Measurements from ENCODE around the gene ZBED4. TPM values are rescaled to one million over a fixed set of nuclear protein-coding genes. Genes with fewer than 3 reads are reported as not detected.
A peak's percentile ranks its signal among the peaks of the same experiment; 100 is the strongest.

ZBED4 gene, protein sequence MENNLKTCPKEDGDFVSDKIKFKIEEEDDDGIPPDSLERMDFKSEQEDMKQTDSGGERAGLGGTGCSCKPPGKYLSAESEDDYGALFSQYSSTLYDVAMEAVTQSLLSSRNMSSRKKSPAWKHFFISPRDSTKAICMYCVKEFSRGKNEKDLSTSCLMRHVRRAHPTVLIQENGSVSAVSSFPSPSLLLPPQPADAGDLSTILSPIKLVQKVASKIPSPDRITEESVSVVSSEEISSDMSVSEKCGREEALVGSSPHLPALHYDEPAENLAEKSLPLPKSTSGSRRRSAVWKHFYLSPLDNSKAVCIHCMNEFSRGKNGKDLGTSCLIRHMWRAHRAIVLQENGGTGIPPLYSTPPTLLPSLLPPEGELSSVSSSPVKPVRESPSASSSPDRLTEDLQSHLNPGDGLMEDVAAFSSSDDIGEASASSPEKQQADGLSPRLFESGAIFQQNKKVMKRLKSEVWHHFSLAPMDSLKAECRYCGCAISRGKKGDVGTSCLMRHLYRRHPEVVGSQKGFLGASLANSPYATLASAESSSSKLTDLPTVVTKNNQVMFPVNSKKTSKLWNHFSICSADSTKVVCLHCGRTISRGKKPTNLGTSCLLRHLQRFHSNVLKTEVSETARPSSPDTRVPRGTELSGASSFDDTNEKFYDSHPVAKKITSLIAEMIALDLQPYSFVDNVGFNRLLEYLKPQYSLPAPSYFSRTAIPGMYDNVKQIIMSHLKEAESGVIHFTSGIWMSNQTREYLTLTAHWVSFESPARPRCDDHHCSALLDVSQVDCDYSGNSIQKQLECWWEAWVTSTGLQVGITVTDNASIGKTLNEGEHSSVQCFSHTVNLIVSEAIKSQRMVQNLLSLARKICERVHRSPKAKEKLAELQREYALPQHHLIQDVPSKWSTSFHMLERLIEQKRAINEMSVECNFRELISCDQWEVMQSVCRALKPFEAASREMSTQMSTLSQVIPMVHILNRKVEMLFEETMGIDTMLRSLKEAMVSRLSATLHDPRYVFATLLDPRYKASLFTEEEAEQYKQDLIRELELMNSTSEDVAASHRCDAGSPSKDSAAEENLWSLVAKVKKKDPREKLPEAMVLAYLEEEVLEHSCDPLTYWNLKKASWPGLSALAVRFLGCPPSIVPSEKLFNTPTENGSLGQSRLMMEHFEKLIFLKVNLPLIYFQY
- total RNA-seq = 10 to 100 TPM; 21.0 to 21.5 TPM

DNA sequence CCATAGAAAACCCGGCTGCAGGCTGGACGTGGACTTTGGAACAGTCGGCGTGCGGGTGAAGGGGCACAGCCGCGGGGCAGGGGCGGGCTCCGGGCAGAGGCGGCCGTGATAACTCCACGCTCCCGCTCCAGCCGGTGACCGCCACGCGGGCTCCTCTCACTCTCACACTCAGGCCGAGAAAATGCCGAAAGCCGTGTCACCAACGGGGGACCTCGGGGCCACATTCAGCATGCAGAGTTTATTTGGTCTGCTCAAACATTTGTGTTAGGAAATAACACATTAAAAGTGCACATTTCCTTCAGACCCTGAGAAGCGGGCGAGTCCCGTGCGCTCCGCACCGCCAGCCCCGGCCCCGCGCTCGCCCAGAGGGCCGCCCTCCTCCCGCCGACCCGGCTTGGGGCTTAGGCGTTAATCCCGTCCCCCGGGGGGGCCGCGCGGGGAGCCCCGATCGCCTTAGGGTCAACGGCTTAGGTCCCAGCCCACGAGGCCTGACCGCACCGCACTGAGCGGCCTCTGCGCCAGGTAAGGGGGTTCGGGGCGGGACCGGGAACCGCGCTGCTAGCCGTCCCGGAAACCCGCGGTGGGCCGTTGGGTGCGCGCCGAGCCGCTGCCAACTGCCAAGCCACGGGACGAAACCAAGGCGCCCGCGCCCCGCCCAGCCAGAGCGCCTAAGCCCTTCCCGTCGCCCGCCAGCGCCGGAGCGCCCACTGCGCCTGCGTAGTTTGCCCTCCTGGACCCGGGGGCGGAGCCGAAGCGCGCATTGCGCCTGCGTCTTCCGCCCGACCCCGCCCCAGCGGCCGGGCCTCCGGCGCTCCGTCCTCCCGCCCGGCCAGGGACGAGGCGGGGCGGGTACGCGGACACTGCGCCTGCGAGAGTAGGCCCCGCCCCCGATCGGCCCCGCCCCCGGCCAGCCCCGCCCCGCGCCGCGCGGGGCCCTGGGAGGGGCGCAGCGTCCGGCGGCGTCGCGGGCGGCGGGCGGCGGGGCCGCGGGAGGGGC is at the start of gene ZBED4:
TSS of gene ZBED4 (plus strand) at position 947 of the 997 bp plus-strand sequence. CDS start 29,819 bp downstream, outside the sequence.
- peak; percentile 83 for ATAC-seq (ENCODE audit: low read depth)
- Mint-ChIP-seq H3K36me3 (no peaks in the 10 kb centered on the region), H3K9me3 (no peaks in the 10 kb centered on the region), H3K4me3 (peak within 1 kb of the TSS; percentile 93), H3K27me3 (peaks cover 16% of the 10 kb centered on the region), H3K4me1 (peaks cover 27% of the 10 kb centered on the region), H3K27ac (peak within 1 kb of the TSS; percentile 90)
- DNase-seq = peak; percentile 100
- POLR2A ChIA-PET = interaction anchor here (1.3 to 2.3 kb wide), 3 partner anchors 15 to 63 kb away, joined by 3 to 10 read pairs (median 7); no protein-coding TSS in a partner anchor

GRCh38 chr22:49807129-49807528 is 46.5 kb upstream of the ZBED4 start:
- no peaks in the 10 kb centered on the region for H3K27me3 Mint-ChIP-seq
- peaks cover 24% of the 10 kb centered on the region for H3K36me3 Mint-ChIP-seq
- POLR2A ChIA-PET = interaction anchor here (0.7 kb wide), 1 partner anchor 610 kb away, joined by 4 read pairs; no protein-coding TSS in a partner anchor
- peak overlapping the region; percentile 29 for H3K4me3 Mint-ChIP-seq
- ATAC-seq (ENCODE audit: low read depth) = no peak
- H3K4me1 Mint-ChIP-seq = peaks cover 51% of the 10 kb centered on the region
- peak overlapping the region; percentile 79 for H3K27ac Mint-ChIP-seq
- no peaks in the 10 kb centered on the region for H3K9me3 Mint-ChIP-seq
- DNase-seq = no peak

- no peak for DNase-seq
- H3K9me3 Mint-ChIP-seq = no peaks in the 10 kb centered on the region
- H3K4me1 Mint-ChIP-seq = peaks cover 51% of the 10 kb centered on the region
- peaks cover 26% of the 10 kb centered on the region for H3K36me3 Mint-ChIP-seq
- H3K4me3 Mint-ChIP-seq = peak overlapping the region; percentile 29
- peak overlapping the region; percentile 79 for H3K27ac Mint-ChIP-seq
- peak; percentile 86 for ATAC-seq (ENCODE audit: low read depth)
- POLR2A ChIA-PET = interaction anchor here (0.7 kb wide), 1 partner anchor 609 kb away, joined by 4 read pairs; no protein-coding TSS in a partner anchor
- H3K27me3 Mint-ChIP-seq = no peaks in the 10 kb centered on the region
These were observed 45.6 kb upstream of the ZBED4 start for GRCh38 chr22:49807780-49808708.

- Mint-ChIP-seq H3K4me1 (peaks cover 47% of the 10 kb centered on the region), H3K27ac (no peak overlapping the region), H3K36me3 (peaks cover 30% of the 10 kb centered on the region), H3K27me3 (no peaks in the 10 kb centered on the region), H3K4me3 (no peak overlapping the region), H3K9me3 (no peaks in the 10 kb centered on the region)
- ATAC-seq (ENCODE audit: low read depth) (no peak), DNase-seq (no peak)
- POLR2A ChIA-PET = no interaction called here
These were observed 43.2 kb upstream of the ZBED4 start for GRCh38 chr22:49810363-49811019.

GRCh38 chr22:49811020-49811791 is 42.4 kb upstream of the ZBED4 start:
- DNase-seq = no peak
- Mint-ChIP-seq H3K4me1 (peaks cover 44% of the 10 kb centered on the region), H3K36me3 (peaks cover 29% of the 10 kb centered on the region), H3K27me3 (no peaks in the 10 kb centered on the region), H3K9me3 (no peaks in the 10 kb centered on the region), H3K4me3 (peak overlapping the region; percentile 61), H3K27ac (no peak overlapping the region)
- no peak for ATAC-seq (ENCODE audit: low read depth)
- POLR2A ChIA-PET = interaction anchor here (1.4 to 1.5 kb wide), 2 partner anchors 15 to 27 kb away, joined by 4 to 7 read pairs; no protein-coding TSS in a partner anchor

- H3K9me3 Mint-ChIP-seq = no peaks in the 10 kb centered on the region
- H3K4me3 Mint-ChIP-seq = no peak overlapping the region
- no peaks in the 10 kb centered on the region for H3K27me3 Mint-ChIP-seq
- no peak for ATAC-seq (ENCODE audit: low read depth)
- POLR2A ChIA-PET = interaction anchor here (0.6 to 1.3 kb wide), 3 partner anchors 14 to 134 kb away, joined by 4 to 5 read pairs (median 4); no protein-coding TSS in a partner anchor
- no peak for DNase-seq
- H3K27ac Mint-ChIP-seq = no peak overlapping the region
- peaks cover 39% of the 10 kb centered on the region for H3K4me1 Mint-ChIP-seq
- H3K36me3 Mint-ChIP-seq = peaks cover 37% of the 10 kb centered on the region
These were observed 40.8 kb upstream of the ZBED4 start for GRCh38 chr22:49812838-49813237.

DNA sequence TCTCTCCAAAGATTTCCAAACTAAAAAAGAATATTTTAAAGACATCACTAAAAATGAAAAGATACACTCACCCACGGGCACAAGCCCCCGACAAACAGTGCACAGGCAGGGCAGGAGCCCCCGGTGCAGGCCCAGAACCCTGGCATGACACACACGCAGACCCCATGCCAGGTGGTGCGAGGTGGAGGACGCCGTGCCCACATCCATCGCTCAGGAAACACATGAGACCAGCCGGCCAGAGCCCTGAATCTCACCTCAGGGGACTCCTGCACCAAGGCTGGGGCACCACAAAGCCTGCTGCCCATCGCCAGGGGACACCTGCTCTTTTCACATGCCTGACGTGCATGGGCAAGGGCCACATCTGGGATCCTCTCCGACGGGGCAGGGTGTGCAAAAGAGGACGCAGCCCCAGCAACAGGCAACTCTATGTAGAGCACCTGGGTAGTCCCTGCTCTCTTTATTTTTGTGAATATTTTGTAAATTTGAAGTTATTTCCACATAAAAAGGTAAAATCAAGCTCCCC is 39.4 kb upstream of the ZBED4 start:
- POLR2A ChIA-PET = interaction anchor here (0.7 to 1.3 kb wide), 2 partner anchors 12 to 711 kb away, joined by 3 to 4 read pairs; partner anchors contain the start of gene SCO2
- Mint-ChIP-seq H3K4me1 (peaks cover 30% of the 10 kb centered on the region), H3K9me3 (no peaks in the 10 kb centered on the region), H3K36me3 (peaks cover 38% of the 10 kb centered on the region), H3K27ac (no peak overlapping the region), H3K4me3 (no peak overlapping the region), H3K27me3 (no peaks in the 10 kb centered on the region)
- no peak for DNase-seq
- ATAC-seq (ENCODE audit: low read depth) = no peak

DNA sequence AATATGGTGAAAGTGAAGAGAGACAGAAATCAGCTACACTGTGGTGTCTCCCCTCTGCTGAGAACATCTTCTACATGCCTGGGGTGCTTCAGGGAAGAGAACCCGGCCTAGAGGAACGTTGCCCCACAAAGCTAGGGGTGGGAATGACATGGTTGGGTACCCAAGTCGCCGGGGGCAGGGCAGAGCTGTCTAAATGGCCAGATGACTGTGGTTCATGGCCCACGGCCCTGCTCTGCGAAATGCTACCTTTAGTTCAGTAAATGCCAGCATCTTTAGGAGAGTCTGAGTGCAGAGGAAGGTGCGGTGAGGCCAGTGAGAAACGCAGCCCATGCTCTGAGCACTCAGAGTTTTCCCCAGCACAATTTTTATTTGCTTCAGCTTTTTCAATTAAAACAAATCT is 38.8 kb upstream of the ZBED4 start:
- Mint-ChIP-seq H3K4me3 (no peak overlapping the region), H3K27me3 (no peaks in the 10 kb centered on the region), H3K4me1 (peaks cover 28% of the 10 kb centered on the region), H3K9me3 (no peaks in the 10 kb centered on the region), H3K27ac (no peak overlapping the region), H3K36me3 (peaks cover 39% of the 10 kb centered on the region)
- no peak for DNase-seq
- ATAC-seq (ENCODE audit: low read depth) = no peak
- POLR2A ChIA-PET = interaction anchor here (0.7 to 1.3 kb wide), 2 partner anchors 11 to 711 kb away, joined by 3 read pairs; partner anchors contain the start of gene SCO2

DNA sequence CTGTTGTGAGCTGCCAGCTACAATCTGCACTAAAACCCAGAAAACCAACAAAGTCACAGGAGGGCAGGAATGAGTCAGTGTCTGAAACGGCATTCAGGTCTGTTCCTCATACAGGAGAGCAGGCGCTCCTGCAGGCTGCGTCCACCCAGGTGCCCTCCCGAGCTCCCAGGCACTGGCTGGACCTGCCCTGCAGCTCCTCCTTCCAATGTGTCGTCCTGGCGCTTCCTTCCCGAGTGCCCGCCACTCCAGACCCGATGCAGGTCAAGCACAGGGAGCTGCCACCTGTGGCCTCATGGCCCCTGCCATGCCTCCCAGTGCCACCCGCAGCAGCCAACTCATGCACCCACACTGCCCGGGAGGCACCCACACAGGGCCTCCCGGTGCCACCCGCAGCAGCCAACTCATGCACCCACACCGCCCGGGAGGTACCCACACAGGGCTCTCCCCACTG is 38.0 kb upstream of the ZBED4 start:
- Mint-ChIP-seq H3K9me3 (no peaks in the 10 kb centered on the region), H3K27me3 (no peaks in the 10 kb centered on the region), H3K4me1 (peaks cover 24% of the 10 kb centered on the region), H3K4me3 (no peak overlapping the region), H3K36me3 (peaks cover 40% of the 10 kb centered on the region), H3K27ac (no peak overlapping the region)
- POLR2A ChIA-PET = interaction anchor here (1.3 kb wide), 1 partner anchor 10 kb away, joined by 3 read pairs; no protein-coding TSS in a partner anchor
- DNase-seq = no peak
- ATAC-seq (ENCODE audit: low read depth) = peak; percentile 33

DNA sequence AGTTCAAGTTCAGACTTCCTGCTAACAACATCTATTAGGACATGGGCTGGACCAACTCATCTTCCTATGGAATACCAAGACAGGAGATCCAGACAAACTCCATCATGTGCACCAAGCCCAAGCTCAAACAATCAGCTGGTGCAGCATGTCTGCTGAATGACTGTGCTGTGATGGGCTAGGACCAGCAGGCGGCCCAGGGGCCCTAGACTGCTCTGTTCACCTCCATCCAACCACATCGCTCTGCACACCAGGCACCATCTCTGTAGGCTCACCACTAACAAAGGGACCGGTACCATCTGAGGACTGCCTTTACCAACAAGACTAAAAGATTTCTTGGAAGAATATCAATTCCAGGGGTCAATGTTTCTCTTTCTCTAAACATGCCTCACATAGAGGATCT is 36.3 kb upstream of the ZBED4 start:
- ATAC-seq (ENCODE audit: low read depth) (no peak), DNase-seq (no peak)
- H3K4me3 Mint-ChIP-seq = no peak overlapping the region
- H3K27me3 Mint-ChIP-seq = no peaks in the 10 kb centered on the region
- H3K4me1 Mint-ChIP-seq = peaks cover 14% of the 10 kb centered on the region
- no peak overlapping the region for H3K27ac Mint-ChIP-seq
- H3K9me3 Mint-ChIP-seq = no peaks in the 10 kb centered on the region
- peaks cover 34% of the 10 kb centered on the region for H3K36me3 Mint-ChIP-seq
- POLR2A ChIA-PET = interaction anchor here (1.1 kb wide), 1 partner anchor 9 kb away, joined by 3 read pairs; no protein-coding TSS in a partner anchor
